ENCODE results near the gene AKAP11. TPM values are rescaled to one million over a fixed set of nuclear protein-coding genes. Genes with fewer than 3 reads are reported as not detected.

Gene AKAP11
- total RNA-seq, 2 experiments from 2014 or later = 18.0 to 18.4 TPM

DNA sequence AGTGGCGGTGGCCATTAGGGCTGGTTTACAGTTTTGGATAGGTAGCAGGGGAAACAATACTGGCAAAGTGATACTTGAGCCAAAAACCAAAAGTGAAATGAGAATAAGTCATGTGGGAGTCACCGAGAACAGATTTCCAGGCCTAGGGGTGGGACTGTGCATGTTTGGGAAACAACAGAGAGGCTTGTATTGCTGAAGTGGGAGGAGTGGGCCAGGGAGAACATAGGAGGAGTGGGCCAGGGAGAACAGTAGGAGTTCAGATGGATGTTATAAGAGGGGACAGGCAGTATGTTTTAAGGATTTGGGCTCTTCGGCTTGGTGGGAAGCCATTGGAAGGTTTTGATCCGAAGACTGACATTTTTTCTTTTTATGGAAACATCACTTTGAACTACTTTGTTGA lies 35.5 kb downstream of the AKAP11 start:
- no peak for DNase-seq
- ChIA-PET CTCF (no interaction called here), POLR2A (no interaction called here)
- H3K36me3 Mint-ChIP-seq (ENCODE audit: low read depth) = peaks cover 91% of the 10 kb centered on the region
- peaks cover 48% of the 10 kb centered on the region for H3K4me1 Mint-ChIP-seq (ENCODE audit: low read depth)
- no peaks in the 10 kb centered on the region for H3K27me3 Mint-ChIP-seq
- no peak overlapping the region for H3K27ac ChIP-seq (ENCODE audit: low read depth in 1 of 2, low read length in 2 of 2)
- H3K4me1 ChIP-seq (ENCODE audit: insufficient read depth, low read length) = peaks cover 5% of the 10 kb centered on the region
- intact Hi-C loops (cut with DNase I, micrococcal nuclease) = no loop called here
- TF ChIP-seq, protein P1, sequence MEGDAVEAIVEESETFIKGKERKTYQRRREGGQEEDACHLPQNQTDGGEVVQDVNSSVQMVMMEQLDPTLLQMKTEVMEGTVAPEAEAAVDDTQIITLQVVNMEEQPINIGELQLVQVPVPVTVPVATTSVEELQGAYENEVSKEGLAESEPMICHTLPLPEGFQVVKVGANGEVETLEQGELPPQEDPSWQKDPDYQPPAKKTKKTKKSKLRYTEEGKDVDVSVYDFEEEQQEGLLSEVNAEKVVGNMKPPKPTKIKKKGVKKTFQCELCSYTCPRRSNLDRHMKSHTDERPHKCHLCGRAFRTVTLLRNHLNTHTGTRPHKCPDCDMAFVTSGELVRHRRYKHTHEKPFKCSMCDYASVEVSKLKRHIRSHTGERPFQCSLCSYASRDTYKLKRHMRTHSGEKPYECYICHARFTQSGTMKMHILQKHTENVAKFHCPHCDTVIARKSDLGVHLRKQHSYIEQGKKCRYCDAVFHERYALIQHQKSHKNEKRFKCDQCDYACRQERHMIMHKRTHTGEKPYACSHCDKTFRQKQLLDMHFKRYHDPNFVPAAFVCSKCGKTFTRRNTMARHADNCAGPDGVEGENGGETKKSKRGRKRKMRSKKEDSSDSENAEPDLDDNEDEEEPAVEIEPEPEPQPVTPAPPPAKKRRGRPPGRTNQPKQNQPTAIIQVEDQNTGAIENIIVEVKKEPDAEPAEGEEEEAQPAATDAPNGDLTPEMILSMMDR (IDR thresholded peaks at IDR 0.05) = no peak
- H3K27ac Mint-ChIP-seq = no peak overlapping the region
- no peaks in the 10 kb centered on the region for H3K9me3 Mint-ChIP-seq
- peaks cover 45% of the 10 kb centered on the region for H3K36me3 ChIP-seq (ENCODE audit: insufficient read depth, low read length)
- H3K9me3 ChIP-seq (ENCODE audit: control insufficient read depth in 1 of 2, insufficient read depth in 1 of 2, low read length in 2 of 2) = no peaks in the 10 kb centered on the region
- no peaks in the 10 kb centered on the region for H3K27me3 ChIP-seq (ENCODE audit: control insufficient read depth in 1 of 2, insufficient read depth in 2 of 2, low read length in 2 of 2)
- no peak overlapping the region for H3K4me3 Mint-ChIP-seq
- no peak overlapping the region for H3K4me3 ChIP-seq (ENCODE audit: low read length)
- ATAC-seq (ENCODE audit: poor library complexity) = no peak

DNA sequence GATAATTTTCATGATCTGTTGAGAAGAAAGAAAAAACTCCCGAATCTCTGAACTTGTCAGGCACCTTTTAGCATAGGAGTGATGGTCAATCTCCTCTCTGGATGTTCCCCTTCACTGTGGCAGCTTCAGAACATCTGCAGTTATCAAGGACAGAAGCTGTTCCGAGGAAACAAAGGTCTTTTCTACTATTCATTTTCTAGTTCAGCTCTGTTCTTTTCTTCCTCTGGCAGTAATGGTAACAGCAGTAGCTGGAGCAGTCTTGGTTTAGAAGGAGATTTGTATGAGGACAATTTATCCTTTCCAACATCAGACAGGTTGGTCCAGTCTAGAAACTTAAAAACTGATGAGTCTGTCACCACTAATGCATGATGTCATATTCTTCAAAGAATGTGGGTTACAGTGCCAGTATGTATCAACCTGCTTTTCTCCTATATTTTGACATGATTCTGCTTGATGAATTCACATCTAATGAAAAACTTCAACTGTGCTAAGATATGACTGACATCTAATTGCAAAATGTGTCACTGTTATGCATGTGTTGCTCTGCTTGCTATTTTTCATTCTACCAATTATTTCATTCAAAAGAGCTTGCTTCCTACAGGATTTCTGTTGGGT lies 41.0 kb downstream of the AKAP11 start:
- peak overlapping the region; percentile 12 for H3K27ac Mint-ChIP-seq
- peaks cover 87% of the 10 kb centered on the region for H3K36me3 Mint-ChIP-seq (ENCODE audit: low read depth)
- intact Hi-C loops (cut with DNase I, micrococcal nuclease) = no loop called here
- no peaks in the 10 kb centered on the region for H3K9me3 ChIP-seq (ENCODE audit: control insufficient read depth in 1 of 2, insufficient read depth in 1 of 2, low read length in 2 of 2)
- H3K27me3 ChIP-seq (ENCODE audit: control insufficient read depth in 1 of 2, insufficient read depth in 2 of 2, low read length in 2 of 2) = no peaks in the 10 kb centered on the region
- H3K4me1 Mint-ChIP-seq (ENCODE audit: low read depth) = peaks cover 44% of the 10 kb centered on the region
- CTCF ChIA-PET = no interaction called here
- no peak overlapping the region for H3K4me3 Mint-ChIP-seq
- POLR2A ChIA-PET = no interaction called here
- DNase-seq = no peak
- H3K9me3 Mint-ChIP-seq = no peaks in the 10 kb centered on the region
- no peak overlapping the region for H3K27ac ChIP-seq (ENCODE audit: low read depth in 1 of 2, low read length in 2 of 2)
- TF ChIP-seq, protein P1 (IDR thresholded peaks at IDR 0.05) = no peak
- peaks cover 5% of the 10 kb centered on the region for H3K4me1 ChIP-seq (ENCODE audit: insufficient read depth, low read length)
- peaks cover 44% of the 10 kb centered on the region for H3K36me3 ChIP-seq (ENCODE audit: insufficient read depth, low read length)
- no peaks in the 10 kb centered on the region for H3K27me3 Mint-ChIP-seq
- no peak overlapping the region for H3K4me3 ChIP-seq (ENCODE audit: low read length)
- ATAC-seq (ENCODE audit: poor library complexity) = no peak

DNA sequence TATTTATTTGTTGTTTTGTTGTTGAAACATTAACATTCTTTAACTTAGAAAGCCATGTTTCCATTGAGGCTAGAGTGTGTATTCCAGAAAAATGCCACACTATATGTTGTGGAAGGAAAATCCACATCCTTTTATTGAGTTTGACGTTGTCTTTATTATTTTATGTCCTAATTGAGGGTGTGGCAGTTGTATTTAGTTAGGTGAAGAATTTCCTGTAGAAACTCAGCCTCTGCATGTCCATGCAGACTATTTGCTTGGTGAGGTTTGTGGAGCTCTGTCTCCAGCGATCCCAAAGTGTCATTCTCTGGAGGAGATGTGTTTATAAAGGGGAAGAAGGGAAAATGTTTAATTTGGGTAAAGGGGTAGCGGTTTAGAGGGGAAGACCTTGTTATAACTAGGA lies 46.6 kb downstream of the AKAP11 start:
- TF ChIP-seq, protein P1 (IDR thresholded peaks at IDR 0.05) = no peak
- ChIA-PET CTCF (no interaction called here), POLR2A (no interaction called here)
- ATAC-seq (ENCODE audit: poor library complexity) (no peak), DNase-seq (no peak)
- Histone ChIP-seq H3K9me3 (ENCODE audit: control insufficient read depth in 1 of 2, insufficient read depth in 1 of 2, low read length in 2 of 2) (no peaks in the 10 kb centered on the region), H3K4me1 (ENCODE audit: insufficient read depth, low read length) (no peaks in the 10 kb centered on the region), H3K27ac (ENCODE audit: low read depth in 1 of 2, low read length in 2 of 2) (no peak overlapping the region), H3K27me3 (ENCODE audit: control insufficient read depth in 1 of 2, insufficient read depth in 2 of 2, low read length in 2 of 2) (no peaks in the 10 kb centered on the region), H3K36me3 (ENCODE audit: insufficient read depth, low read length) (peaks cover 17% of the 10 kb centered on the region), H3K4me3 (ENCODE audit: low read length) (no peak overlapping the region)
- intact Hi-C loops (cut with DNase I, micrococcal nuclease) = no loop called here
- Mint-ChIP-seq H3K36me3 (ENCODE audit: low read depth) (peaks cover 65% of the 10 kb centered on the region), H3K27ac (peak overlapping the region; percentile 9), H3K27me3 (no peaks in the 10 kb centered on the region), H3K4me1 (ENCODE audit: low read depth) (peaks cover 26% of the 10 kb centered on the region), H3K4me3 (no peak overlapping the region), H3K9me3 (no peaks in the 10 kb centered on the region)

All from CD4-positive, alpha-beta T cell (primary cell).